Trophoblast cell (in vitro differentiated cells and primary cell): ENCODE results near the gene CCDC83.
"Not testable (repeated sequence)": the region's sequence is repeated elsewhere in the genome, so short reads cannot be mapped to it uniquely, and the experiment has no call there.

Experiments
- DNase-seq, 2 donors: peaks; one replicate each; pipeline ENCODE4 v3.0.0-alpha.2; 2016
- H2AFZ ChIP-seq: 2 replicates; pipeline ENCODE4 v1.6.1; 2013; ENCODE audit warnings: low read length, moderate library complexity, mild to moderate bottlenecking; ENCODE audit not compliant: insufficient read depth, poor library complexity
- H2AK5ac ChIP-seq: 2 replicates; pipeline ENCODE4 v1.6.1; 2013; ENCODE audit warnings: mild to moderate bottlenecking, low read length
- H2BK120ac ChIP-seq: 2 replicates; pipeline ENCODE4 v1.6.1; 2013; ENCODE audit warnings: low read length, mild to moderate bottlenecking, moderate library complexity; ENCODE audit not compliant: insufficient read depth, poor library complexity
- H2BK12ac ChIP-seq: 2 replicates; pipeline ENCODE4 v1.6.1; 2013; ENCODE audit warnings: mild to moderate bottlenecking, low read length, moderate library complexity
- H2BK5ac ChIP-seq: 2 replicates; pipeline ENCODE4 v1.6.1; 2013; ENCODE audit warnings: low read length, low read depth, moderate library complexity, mild to moderate bottlenecking; ENCODE audit not compliant: poor library complexity
- H3K14ac ChIP-seq: 2 replicates; pipeline ENCODE4 v1.6.1; 2013; ENCODE audit warnings: mild to moderate bottlenecking, low read length
- H3K18ac ChIP-seq: 2 replicates; pipeline ENCODE4 v1.6.1; 2013; ENCODE audit warnings: mild to moderate bottlenecking, low read length
- H3K23ac ChIP-seq: 2 replicates; pipeline ENCODE4 v1.6.1; 2013; ENCODE audit warnings: low read length
- H3K27ac ChIP-seq: 2 replicates; pipeline ENCODE4 v1.5.1; 2013; ENCODE audit warnings: low read depth, mild to moderate bottlenecking, inconsistent platforms, low read length, moderate library complexity
- H3K27me3 ChIP-seq: 2 replicates; pipeline ENCODE4 v1.6.1; 2013; ENCODE audit warnings: inconsistent platforms, mild to moderate bottlenecking, low read length, moderate library complexity; ENCODE audit not compliant: insufficient read depth
- H3K36me3 ChIP-seq, 2 experiments: 1 replicate in 1 of 2; 2 replicates in 1 of 2; pipeline ENCODE4 v1.6.1; 2013; ENCODE audit warnings: low read length in 2 of 2, mild to moderate bottlenecking in 2 of 2, moderate library complexity in 1 of 2; ENCODE audit not compliant: insufficient read depth in 2 of 2, control insufficient read depth in 1 of 2
- H3K4ac ChIP-seq: 2 replicates; pipeline ENCODE4 v1.6.1; 2013; ENCODE audit warnings: low read depth, mild to moderate bottlenecking, low read length, moderate library complexity
- H3K4me1 ChIP-seq, 2 experiments: 1 replicate in 1 of 2; 2 replicates in 1 of 2; pipeline ENCODE4 v1.6.1; 2013; ENCODE audit warnings: low read length in 2 of 2, mild to moderate bottlenecking in 2 of 2, moderate library complexity in 1 of 2; ENCODE audit not compliant: insufficient read depth in 2 of 2, control insufficient read depth in 1 of 2
- H3K4me2 ChIP-seq: 2 replicates; pipeline ENCODE4 v1.6.1; 2013; ENCODE audit warnings: inconsistent platforms, mild to moderate bottlenecking, low read length, moderate library complexity
- H3K4me3 ChIP-seq: 2 replicates; pipeline ENCODE4 v1.5.1; 2013; ENCODE audit warnings: mild to moderate bottlenecking, low read depth, low read length, inconsistent platforms
- H3K79me1 ChIP-seq: one replicate; pipeline ENCODE4 v1.6.1; 2013; ENCODE audit warnings: low read length
- H3K79me2 ChIP-seq: 2 replicates; pipeline ENCODE4 v1.6.1; 2013; ENCODE audit warnings: low read length, mild to moderate bottlenecking; ENCODE audit not compliant: control insufficient read depth, insufficient read depth, poor library complexity
- H3K9ac ChIP-seq: 2 replicates; pipeline ENCODE4 v1.6.1; 2013; ENCODE audit warnings: mild to moderate bottlenecking, low read length
- H3K9me3 ChIP-seq: 2 replicates; pipeline ENCODE4 v1.6.1; 2013; ENCODE audit warnings: low read depth, mild to moderate bottlenecking, control low read depth, inconsistent platforms, low read length; ENCODE audit not compliant: insufficient read depth
- H4K12ac ChIP-seq: 2 replicates; pipeline ENCODE4 v1.6.1; 2013; ENCODE audit warnings: low read depth, mild to moderate bottlenecking, low read length, moderate library complexity
- H4K8ac ChIP-seq: 2 replicates; pipeline ENCODE4 v1.6.1; 2013; ENCODE audit warnings: low read depth, mild to moderate bottlenecking, low read length, moderate library complexity
- H4K91ac ChIP-seq: one replicate; pipeline ENCODE4 v1.6.1; 2013; ENCODE audit warnings: low read depth, mild to moderate bottlenecking, low read length, moderate library complexity
- WGBS: extraction: QIAGEN DNeasy Blood & Tissue Kit; methylation state at CpG from one replicate; pipeline ENCODE4 v1.1.7; 2013; ENCODE audit warnings: missing lambda C conversion rate; ENCODE audit not compliant: insufficient read length, insufficient coverage; ENCODE audit errors: extremely low coverage; 5-methylcytosine and 5-hydroxymethylcytosine counted together

CCDC83 gene

DNA sequence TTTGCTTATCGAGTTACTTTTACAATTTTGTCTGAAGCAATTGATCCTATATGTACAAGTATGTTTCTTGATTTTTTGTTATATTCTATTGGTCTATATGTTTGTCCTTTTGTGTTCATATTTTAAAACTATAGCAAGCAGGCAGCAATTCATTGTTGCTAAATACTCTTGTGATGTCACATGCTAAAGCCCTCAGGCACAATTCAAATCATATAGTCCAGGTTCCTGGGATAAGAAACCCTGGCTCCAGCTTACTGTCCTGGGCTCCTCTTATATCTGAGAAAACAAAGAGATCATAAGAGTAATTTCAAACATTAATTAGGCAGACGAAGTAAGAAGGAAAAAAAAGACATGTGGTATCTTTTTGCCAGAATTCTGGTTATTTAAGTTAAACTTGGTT, 6.6 kb upstream of the CCDC83 start:
- H4K12ac ChIP-seq = no peak overlapping the region
- no peak overlapping the region for H3K18ac ChIP-seq
- no peak overlapping the region for H2BK120ac ChIP-seq
- no CpG with 5 or more reads among the region's 2 CpGs for WGBS
- no peak overlapping the region for H3K4me3 ChIP-seq
- no peak overlapping the region for H4K91ac ChIP-seq
- H2AK5ac ChIP-seq = no peak overlapping the region
- H2BK5ac ChIP-seq = no peak overlapping the region
- peaks cover 0 to 6% of the 10 kb centered on the region in 2 experiments for H3K4me1 ChIP-seq
- no peak overlapping the region for H2BK12ac ChIP-seq
- H2AFZ ChIP-seq = no peak overlapping the region
- no peaks in the 10 kb centered on the region for H3K79me1 ChIP-seq
- no peak overlapping the region for H3K4me2 ChIP-seq
- H3K4ac ChIP-seq = no peak overlapping the region
- no peak overlapping the region for H4K8ac ChIP-seq
- no peak overlapping the region for H3K23ac ChIP-seq
- DNase-seq = peak; percentile 45 to 88
- no peaks in the 10 kb centered on the region for H3K27me3 ChIP-seq
- no peaks in the 10 kb centered on the region for H3K79me2 ChIP-seq
- peaks cover 3% of the 10 kb centered on the region for H3K9me3 ChIP-seq
- H3K36me3 ChIP-seq = no peaks in the 10 kb centered on the region
- H3K9ac ChIP-seq = no peak overlapping the region
- H3K27ac ChIP-seq = no peak overlapping the region
- H3K14ac ChIP-seq = no peak overlapping the region

DNA sequence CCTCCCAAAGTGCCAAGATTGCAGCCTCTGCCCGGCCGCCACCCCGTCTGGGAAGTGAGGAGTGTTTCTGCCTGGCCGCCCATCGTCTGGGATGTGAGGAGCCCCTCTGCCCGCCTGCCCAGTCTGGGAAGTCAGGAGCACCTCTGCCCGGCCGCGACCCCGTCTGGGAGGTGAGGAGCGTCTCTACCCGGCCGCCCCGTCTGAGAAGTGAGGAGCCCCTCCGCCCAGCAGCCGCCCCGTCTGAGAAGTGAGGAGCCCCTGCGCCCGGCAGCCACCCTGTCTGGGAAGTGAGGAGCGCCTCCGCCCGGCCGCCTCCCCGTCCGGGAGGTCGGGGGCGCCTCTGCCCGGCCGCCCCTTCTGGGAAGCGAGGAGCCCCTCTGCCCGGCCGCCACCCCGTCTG, 2.4 kb upstream of the CCDC83 start:
- DNase-seq, H3K14ac ChIP-seq: not testable (repeated sequence)

DNA sequence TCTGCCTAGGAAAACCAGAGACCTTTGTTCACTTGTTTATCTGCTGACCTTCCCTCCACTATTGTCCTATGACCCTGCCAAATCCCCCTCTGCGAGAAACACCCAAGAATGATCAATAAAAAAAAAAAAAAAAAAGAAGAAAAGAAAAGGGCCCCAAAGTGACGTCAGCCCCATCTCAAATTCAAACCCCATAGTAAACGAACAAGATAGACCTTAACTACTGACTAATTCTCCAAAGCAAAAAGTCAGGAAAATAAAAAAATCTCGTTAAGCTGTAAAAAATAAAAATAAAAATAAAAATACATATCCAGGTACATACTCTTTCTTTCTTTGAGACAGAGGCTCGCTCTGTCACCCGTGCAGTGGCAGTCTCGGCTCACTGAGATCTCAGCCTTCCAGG, 1.6 kb upstream of the CCDC83 start:
- H3K79me2 ChIP-seq, H3K27ac ChIP-seq, H2BK12ac ChIP-seq, H3K18ac ChIP-seq, H3K79me1 ChIP-seq, H2BK120ac ChIP-seq, H3K23ac ChIP-seq, H2AFZ ChIP-seq, H4K91ac ChIP-seq, H2AK5ac ChIP-seq, H3K4ac ChIP-seq, DNase-seq, H3K4me2 ChIP-seq, H4K12ac ChIP-seq, H2BK5ac ChIP-seq, H3K4me3 ChIP-seq, H3K36me3 ChIP-seq, H4K8ac ChIP-seq, H3K9ac ChIP-seq, H3K9me3 ChIP-seq, H3K27me3 ChIP-seq, H3K4me1 ChIP-seq, H3K14ac ChIP-seq: not testable (repeated sequence)
- WGBS = no CpG with 5 or more reads among the region's 7 CpGs

More for the DNA sequence above, 2.4 kb upstream of the CCDC83 start:
- H3K27me3 ChIP-seq, H3K9me3 ChIP-seq, H3K9ac ChIP-seq, H3K79me1 ChIP-seq, H3K4me2 ChIP-seq, H4K8ac ChIP-seq, H3K36me3 ChIP-seq, H4K12ac ChIP-seq, H3K23ac ChIP-seq, H2AK5ac ChIP-seq, H2AFZ ChIP-seq, H2BK5ac ChIP-seq, H2BK12ac ChIP-seq, H3K79me2 ChIP-seq, H2BK120ac ChIP-seq, H3K4me1 ChIP-seq, H3K27ac ChIP-seq, H4K91ac ChIP-seq, H3K18ac ChIP-seq, H3K4ac ChIP-seq, H3K4me3 ChIP-seq: not testable (repeated sequence)
- no CpG with 5 or more reads among the region's 33 CpGs for WGBS

DNA sequence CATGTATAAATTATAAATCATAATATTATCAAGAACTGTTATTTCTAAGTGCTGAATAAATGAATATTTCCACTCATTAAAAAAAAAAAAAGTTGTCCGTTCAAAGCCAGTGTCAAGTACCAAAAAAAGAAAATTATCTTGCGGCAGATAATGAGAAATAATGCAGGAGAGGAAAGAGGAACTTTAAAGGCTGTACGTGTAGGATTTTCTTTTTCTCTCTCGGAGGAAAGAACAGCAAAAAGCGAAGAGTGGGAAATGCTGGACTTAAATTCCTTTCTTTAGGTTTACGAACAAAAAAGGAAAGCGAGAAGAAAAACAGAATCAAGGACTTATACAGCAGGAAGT, 999 bp upstream of the CCDC83 start:
- Histone ChIP-seq H4K8ac (peak overlapping the region; percentile 96), H3K18ac (no peak overlapping the region), H2AK5ac (no peak overlapping the region), H3K4me1 (peaks cover 4 to 5% of the 10 kb centered on the region in 2 experiments), H2BK120ac (no peak overlapping the region), H3K23ac (no peak overlapping the region), H4K91ac (peak overlapping the region; percentile 94), H3K27ac (peak overlapping the region; percentile 28), H2BK12ac (no peak overlapping the region), H3K14ac (no peak overlapping the region), H3K9me3 (peaks cover 3% of the 10 kb centered on the region), H2BK5ac (peak overlapping the region; percentile 81), H3K4me2 (peak overlapping the region; percentile 59), H3K27me3 (no peaks in the 10 kb centered on the region), H3K4ac (peak overlapping the region; percentile 69), H3K9ac (no peak overlapping the region), H3K4me3 (no peak overlapping the region), H2AFZ (no peak overlapping the region), H3K36me3 (no peaks in the 10 kb centered on the region), H4K12ac (no peak overlapping the region), H3K79me1 (peaks cover 8% of the 10 kb centered on the region), H3K79me2 (peaks cover 3% of the 10 kb centered on the region)
- DNase-seq = no peak
- no CpG with 5 or more reads among the region's 7 CpGs for WGBS
